ENCODE data around the gene SHLD1.
A peak's percentile ranks its signal among the peaks of the same experiment; 100 is the strongest.
"Not testable (repeated sequence)": the region's sequence is repeated elsewhere in the genome, so short reads cannot be mapped to it uniquely, and the experiment has no call there.

SHLD1 gene

DNA sequence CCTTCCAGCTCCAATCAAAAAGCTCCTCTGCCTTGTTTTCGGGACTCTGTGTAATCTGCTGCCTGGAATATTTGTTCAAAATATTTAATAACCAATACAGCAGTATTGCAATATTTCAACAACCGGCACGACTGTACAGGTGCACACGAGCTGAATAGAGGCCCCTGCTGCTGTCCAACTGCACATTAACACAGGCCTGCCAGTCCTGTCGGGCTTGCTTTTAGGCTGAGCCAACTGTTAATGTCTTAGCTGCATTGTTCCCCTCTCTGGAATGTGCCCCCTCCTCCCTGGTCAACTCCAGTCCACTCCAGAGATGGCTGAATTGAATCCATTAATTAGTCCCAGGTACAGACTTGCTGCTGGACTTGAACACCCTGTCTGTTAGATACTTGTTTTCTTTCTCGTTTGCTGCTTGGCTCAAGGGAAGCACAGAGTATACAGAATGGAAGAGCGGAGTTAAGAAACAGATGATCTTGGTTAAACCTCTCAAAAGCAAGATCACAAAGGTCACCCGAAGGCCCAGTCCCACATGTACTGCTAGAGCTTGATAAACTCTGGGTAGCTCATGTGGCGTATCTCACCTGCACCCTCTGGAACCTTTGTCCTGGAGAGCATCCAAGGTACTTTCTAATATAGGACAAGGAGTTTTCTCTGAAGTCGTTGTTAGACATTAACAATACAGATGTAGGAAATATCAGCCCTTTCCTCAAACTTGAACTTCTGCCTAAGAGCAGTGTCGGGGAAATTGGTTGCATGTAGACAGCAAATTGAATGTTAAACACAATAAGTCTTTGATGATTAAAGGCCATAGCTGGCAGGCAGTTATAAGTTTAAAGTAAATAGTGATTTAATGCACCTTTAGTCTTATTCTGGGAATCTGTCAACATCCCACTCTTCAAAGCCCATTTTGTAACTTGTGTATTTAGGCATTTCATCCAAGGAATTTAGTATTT lies 31.9 kb downstream of the SHLD1 start:
- no peak for DNase-seq

DNA sequence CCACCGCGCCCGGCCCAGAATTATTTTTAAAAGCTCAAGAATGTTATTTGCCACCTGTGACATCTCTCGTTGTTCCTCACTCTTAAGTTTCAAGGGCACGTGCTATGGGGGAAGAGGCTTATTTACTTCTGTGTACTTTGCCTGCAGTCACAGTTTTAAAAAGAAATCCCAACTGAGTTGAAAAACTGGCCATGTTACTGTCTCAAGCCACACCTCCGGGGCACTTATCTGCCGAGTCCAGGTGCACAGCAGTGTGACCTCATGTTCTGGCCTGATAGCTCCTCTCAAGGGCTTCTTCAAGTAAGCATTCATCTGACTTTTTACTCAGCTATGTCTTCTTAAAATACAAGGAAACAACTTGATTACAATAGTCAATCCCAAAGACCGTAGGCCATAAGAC lies 34.5 kb downstream of the SHLD1 start:
- no peak for DNase-seq

DNA sequence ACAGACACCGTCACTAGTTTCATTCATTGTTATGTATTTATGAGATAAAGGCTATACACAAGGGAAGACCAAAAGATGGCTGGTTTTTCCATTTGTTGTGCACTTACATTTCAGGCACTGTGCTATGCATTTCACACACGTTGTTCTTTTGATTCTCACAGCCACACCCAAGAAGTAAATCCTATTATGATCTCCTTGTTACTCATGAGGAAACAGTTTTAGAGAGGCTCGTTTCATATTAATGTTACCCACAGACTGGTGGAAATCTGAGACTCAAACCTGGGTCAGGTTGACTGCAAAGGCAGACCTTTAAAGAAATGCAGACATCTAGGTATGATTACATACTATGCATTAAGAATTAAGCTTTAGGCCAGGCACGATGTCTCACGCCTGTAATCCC lies 34.9 kb downstream of the SHLD1 start:
- DNase-seq, result no peak

DNA sequence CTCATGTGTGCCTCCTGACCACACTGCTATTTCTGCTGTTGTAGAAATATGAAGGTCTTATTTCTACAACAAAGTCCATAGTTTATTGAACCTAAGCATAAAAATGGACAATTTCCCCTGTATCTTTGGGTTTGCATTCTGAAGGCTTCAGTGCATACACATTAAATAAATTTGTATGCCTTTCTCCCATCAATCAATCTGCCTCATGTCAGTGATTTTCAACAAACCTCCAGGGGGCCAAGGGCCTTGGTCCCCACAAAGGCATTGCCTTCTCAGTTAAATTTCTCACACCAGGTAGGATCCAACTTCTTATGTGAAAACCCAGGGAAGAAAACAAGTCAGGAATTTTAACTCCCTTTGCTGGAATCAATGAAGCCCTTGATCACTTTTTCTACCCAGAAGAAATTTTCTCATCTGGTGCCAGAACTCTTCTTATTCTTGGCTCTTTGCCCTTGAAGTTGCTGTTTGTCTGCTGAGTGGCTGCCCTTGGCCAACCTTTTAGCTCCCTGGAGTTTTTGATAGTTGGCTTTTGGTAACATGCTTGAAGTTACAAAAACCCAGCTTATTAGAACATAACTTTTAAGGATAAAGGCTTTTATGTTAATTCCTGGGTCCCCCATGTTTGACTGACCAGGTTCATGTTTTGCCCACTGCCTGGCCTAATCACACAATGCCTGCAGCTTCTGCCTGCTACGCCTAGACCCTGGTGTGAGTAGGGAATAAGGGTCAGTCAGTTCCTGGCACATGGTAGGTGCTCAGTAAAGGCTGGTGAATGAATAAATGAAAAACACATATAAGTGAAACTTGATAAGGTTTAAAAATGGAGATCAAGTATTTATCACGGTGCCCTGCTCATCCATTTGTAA lies 37.0 kb downstream of the SHLD1 start:
- DNase-seq, result no peak

DNA sequence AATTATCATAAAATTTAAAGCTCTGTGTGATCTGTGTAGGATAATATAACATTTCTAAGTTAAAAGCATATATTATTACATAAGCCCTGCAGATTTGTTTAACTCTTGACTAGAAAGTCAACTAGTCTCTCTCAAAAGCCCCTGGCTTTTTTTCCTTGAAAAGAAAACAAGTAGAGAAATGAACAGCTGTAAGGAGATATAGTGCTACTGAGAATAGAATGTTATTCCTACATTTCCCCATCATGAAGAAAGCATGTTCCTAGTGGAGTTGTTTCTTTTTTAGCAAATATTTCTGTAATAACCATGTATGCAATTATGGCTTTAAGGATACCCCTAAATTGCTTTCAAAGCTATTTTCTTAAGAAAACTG lies 37.6 kb downstream of the SHLD1 start:
- DNase-seq, result no peak

DNA sequence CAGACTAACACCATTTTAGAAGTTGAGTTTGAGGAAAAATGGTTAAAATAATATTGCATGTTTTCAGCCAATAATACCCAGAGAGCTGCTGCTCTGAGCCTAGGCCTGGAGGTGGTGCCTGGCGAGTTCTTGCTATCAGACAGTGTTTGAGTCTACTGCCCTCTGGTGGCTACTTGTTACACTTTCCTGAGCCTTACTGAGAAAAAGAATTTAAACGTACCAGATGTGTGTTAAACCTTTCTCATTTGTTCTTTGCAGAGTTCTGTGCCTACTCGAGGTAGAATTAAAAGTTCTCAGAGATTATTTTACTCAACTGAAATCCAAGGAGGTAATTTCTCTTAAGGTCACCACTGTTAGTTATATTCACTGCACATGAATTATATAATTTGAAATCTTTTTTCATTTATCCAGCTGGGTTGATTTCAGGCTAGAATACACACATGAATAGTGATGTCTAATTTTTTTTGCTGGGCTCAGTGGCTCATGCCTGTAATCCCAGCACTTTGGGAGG lies 38.2 kb downstream of the SHLD1 start:
- peak; percentile 78 for DNase-seq

DNA sequence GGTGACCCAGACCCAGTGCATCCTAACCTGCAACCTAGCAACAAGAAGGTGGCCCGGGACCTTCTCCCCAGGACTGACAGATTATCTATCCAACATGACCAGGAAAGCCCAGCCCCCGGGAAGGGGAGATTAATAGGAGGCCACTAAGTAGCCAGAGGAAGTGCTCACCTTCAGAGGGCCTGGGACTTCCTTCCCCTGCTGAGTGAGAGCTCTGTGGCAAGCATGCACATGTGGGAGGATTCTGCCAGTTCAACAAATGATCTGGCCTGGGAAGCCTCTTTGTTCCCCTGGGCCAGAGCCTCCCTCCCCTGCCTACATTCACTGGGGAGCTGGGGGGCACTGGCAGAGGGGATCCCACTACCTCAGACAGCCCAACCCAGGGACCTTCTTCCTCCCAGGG lies 39.6 kb downstream of the SHLD1 start:
- no peak for DNase-seq

DNA sequence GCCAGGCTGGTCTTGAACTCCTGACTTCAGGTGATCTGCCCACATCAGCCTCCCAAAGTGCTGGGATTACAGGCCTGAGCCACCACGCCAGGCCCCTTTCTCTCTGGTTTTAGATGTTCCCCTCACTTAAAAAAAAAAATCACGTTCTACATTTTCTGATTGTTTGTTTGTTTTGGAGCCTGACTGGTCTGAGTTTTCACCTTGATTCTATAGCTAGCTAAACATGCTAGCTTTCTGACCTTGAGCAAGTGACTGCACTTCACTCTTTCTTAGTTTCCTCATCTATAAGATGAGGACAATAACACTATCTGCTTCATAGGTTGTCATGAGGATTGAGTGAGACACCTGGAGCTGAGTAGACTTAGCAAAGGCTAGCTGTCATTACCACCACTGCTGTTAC lies 43.7 kb downstream of the SHLD1 start:
- no peak for DNase-seq

DNA sequence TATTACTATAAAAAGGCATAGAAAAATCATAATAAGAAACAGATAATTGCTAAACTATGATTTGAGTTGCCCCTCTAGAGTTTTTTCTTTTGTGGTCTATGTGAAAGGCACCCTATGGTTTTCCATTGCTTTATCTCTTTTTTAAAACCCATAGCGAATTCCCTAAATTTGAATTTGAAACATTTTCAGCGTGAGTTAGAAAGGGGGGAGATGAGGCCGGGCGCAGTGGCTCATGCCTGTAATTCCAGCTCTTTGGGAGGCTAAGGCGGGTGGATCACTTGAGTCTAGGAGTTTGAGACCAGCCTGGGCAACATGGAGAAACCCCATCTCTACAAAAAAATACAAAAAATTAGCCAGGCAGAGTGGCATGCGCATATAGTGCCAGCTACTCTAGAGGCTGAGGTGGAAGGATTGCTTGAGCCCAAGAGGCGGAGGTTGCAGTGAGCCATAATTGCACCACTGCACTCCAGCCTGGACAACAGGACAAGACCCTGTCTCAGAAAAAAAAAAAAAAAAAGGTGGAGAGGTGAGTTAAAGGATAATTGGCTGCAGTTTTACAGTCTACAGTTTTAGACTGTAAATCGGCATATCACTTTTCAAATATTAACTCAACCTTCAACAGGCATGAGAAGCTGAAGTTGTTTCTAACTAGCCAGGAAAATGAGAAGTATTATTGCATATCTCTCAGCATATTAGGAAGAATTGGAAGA lies 46.3 kb downstream of the SHLD1 start:
- no peak for DNase-seq

DNA sequence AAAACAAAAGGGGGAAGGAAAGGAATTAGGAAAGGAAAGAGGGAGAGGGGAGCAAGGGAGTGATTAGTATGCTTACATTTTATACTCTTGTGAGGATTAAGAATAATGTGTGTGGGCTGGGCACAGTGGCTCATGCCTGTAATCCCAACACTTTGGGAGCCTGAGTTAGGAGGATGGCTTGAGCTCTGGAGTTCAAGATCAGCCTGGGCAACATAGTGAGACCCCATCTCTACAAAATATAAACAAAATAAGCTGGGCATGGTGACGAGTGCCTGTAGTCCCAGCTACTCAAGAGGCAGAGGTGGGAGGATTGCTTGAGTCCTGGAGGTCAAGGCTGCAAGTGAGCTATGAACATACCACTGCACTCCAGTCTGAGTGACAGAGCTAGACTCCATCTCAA lies 47.0 kb downstream of the SHLD1 start:
- no peak for DNase-seq

DNA sequence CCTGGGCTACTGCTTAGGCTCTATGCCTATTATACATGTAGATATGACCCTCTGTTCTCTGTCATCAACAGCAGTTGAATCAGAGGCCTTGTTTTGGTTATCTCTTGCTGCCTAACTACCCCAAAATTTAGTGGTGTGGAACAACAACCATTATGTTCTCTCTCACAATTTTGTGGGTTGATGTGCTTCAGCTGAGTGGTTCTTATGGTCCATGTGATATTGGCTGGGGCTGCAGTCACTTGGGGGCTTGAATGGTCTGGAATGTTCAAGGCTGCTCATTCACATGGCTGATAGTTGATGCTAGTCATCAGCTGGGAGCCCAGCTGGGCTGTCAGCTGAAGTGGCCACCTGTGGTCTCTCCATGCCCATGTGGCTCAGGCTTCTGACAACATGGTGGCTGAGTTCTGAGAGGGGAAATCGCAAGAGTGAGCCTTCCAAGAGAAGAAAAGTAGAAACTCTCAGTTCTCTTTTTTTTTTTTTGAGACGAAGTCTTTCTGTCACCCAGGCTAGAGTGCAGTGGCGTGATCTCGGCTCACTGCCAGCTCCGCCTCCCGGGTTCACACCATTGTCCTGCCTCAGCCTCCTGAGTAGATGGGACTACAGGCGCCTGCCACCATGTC lies 47.8 kb downstream of the SHLD1 start:
- peak; percentile 49 for DNase-seq

DNA sequence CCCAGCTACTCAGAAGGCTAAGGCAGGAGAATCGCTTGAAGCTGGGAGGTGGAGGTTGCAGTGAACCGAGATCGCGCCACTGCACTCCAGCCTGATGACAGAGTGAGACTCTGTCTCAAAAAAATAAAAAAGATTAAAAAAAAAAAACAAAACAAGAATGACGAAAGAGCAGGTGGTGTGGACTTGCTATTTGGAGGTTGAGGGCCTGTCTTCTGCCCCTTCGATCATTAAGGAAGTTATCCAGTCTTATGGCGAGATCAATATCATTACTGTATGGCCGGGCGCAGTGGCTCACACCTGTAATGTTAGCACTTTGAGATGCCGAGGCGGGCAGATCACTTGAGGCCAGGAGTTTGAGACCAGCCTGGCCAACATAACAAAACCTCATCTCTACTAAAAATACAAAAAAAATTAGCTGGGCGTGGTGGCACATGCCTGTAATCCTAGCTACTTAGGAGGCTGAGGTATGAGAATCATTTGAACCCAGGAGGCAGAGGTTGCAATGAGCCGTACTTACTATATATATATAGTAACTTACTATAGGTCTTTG lies 53.6 kb downstream of the SHLD1 start:
- DNase-seq, result not testable (repeated sequence)

DNA sequence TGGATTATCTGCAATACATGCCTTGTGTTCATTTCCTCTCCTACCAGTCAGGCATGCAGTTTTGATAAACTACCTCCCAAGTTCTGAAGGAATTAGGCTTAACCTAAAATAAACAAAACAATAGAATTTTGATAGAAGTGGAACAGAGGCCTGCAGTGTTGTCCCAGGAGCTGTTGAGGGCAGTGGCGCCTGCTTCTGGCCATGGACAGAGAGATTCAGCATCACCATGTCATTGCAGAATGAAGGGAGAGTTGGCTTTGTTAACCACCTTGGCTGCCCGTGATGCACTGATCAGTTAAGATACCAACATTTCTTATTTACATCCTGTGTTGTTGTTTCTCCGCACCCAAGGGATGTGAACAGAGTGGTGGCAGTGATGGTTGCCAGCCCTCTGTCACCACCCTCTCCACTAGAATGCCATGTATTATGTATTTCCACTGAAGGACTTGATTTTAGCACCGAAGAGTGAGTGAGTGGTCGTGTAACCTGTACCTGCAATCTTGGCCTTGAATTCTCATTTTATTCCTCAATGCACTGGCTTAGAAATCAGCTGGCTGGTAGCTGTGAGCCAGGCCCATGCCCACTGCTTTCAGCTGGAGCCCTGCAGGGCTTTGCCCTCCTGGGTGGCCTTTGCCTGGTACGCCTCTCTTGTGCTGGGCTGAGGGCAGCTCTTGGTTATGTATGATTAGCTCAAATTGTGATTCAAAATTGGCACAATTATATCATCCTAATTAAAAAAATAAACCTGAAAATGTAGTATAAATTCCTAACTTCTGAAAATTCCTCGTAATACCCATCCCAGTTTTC lies 56.5 kb downstream of the SHLD1 start:
- DNase-seq, result no peak

DNA sequence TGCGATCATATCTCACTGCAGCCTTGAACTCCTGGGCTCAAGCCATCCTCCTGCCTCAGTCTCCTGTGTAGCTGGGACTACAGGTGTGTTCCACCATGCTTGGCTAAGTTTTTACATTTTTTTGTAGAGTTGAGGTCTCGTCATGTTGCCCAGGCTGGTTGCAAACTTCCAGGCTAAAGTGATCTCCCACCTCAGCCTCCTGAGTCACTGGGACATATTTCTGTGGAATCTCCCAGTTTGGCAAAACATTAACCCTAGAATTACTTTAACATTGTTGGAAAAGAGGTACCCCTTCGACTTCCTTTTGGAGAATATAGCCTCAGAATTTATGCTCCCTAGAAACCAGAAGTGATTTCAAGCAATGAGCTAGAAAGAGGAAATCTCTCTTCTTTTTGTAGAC lies 57.2 kb downstream of the SHLD1 start:
- no peak for DNase-seq

DNA sequence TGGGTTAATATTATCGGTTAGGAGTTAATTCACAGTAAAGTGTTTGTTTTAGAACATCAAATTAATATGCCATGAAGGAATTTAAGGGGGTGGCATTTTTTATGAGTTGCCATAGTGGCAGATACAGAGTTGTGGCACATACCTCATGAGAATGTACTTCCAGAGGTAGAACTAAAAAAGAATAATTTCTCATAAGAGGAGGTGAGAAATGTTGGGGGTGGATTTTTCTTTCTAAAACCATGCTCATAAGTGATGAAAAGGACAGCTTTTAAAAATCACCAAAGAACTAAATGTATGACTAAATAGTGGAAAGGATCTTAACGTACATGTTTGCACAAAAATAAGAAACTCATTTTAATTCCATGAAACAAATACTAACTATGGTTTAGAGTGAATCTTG lies 58.7 kb downstream of the SHLD1 start:
- no peak for DNase-seq

DNA sequence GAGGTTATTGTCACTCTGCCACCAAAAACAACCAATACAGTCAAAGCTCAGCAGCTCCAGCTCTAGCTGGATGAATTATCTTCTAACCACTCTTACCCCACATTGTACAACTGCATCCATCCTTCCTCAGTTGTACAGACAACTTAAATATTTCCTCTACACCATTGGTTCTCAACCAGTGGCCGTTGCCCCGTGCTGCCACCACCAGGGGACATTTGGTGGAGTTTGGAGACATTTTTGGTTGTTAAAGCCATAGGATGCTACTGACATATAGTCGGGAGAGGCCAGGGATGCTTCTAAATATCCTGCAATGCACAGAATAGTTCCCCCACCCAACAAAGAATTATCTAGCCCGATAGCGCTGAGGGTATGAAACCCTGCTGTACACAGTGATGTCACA lies 59.3 kb downstream of the SHLD1 start:
- no peak for DNase-seq

DNA sequence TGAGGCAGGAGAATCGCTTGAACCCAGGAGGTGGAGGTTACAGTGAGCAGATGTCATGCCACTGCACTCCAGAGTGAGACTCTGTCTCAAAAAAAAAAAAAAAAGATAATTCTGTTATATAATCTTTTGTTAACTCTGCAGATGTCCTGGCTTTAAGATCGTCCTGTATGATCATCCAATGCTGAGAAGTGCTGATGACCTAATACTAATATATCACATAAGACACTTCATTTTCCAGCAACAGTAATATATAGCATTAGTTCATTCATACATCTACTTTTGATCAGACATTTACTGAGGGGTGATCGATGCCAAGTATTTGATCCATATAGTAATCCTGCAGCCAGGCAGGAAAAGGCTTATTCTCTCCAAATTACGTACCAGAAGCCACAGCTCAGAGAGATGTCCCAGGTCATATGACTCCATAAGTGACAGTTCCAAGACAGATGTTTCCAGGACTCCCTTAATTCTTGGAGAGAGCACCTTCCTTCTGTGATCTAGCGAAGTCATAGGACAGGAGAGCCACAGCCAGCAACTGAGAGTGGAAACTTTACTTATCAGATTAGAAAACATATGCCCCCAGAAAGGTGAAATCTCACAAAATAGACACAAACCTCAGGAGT lies 60.7 kb downstream of the SHLD1 start:
- DNase-seq, result no peak

DNA sequence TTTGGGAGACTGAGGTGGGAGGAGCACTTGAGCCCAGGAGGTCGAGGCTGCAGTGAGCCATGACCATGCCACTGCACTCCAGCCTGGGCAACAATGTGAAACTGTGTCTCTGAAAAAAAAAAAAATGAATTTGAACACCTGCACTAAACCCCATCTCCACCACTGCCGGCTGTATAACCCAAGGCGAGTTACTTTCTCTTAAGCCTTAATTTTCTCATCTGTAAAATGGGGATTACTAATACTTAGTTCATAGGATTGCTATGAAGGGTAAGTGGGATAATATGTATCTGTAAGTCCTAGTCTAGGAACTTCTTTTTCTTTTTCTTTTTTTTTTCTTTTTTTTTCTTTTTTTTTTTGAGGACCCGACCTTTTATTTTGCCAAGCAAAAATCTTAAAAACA lies 61.5 kb downstream of the SHLD1 start:
- DNase-seq, result no peak

DNA sequence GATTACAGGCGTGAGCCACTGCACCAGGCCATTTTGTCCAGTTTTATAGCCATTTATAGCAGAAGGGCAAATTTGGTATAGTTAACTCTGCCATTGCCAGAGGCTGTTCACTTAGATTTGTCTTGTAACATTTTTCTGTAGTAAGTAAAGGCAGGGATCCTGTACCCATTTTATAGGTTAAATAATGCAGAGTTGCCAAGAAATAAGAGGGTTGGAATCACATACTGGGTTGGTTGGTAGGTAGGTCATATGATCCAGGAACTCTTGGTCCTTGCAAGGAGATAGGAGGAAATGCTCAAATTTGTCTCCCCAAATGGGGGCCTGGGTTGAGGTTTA lies 68.1 kb downstream of the SHLD1 start:
- no peak for DNase-seq

DNA sequence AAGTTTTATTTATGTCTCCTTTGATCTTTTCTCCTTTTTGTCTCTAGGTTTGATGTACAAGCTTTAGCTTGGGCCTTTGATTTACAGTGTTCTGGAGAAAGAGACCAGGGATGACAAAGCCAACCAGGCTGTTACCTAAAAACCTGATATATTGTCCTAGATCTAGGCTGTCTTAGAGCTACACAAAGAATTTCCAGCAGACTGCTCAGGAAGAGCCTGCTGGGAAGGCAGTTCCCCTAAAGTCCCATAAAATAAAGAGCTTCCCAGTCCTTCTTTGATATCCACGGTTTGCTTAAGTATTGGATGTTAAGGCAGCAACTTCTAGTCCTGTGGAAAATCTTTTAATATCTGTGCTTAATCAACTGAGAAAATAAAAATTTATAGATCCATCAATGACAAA lies 70.5 kb downstream of the SHLD1 start:
- no peak for DNase-seq

DNA sequence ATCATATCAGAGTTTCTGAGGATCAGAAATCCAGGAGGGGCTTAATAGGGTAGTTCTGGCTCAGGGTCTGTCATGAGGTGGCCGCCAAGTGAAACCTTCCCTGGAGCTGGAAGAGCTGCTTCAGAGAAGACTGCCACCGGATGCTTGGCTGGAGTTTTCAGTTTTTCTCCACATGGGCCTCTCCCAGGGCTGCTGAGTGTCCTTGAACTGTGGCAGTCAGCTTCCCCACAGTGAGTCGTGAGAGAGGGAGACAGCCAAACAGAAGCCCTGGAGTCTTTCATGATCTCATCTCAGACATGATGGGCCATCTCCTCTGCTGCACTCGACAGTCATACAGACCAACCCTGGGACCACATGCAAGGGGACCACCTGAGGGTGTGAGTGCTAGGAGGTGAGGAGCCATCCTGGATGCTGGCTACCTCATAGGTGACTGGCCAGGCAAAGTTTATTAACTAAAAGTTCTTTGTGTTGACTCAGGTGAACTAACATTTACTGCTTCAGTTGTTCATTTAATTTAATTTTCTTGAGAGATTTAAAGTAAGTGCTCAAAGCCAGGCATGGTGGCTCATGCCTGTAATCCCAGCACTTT lies 71.5 kb downstream of the SHLD1 start:
- no peak for DNase-seq

Measured in CD4-positive, alpha-beta T cell treated with Interferon gamma for 1 hour (primary cell).